HEK293 (cell line): ENCODE data around the gene PALB2.

ENCODE experiments used
- CTCF ChIA-PET: fragments of 350-600 bp; formaldehyde crosslinking; extraction: SDS; loops from one replicate; lab custom pipeline; 2021; ENCODE audit warnings: antibody characterized with exemption; lab: Yijun Ruan, JAX
- POLR2A ChIA-PET: fragments of 300-600 bp; formaldehyde crosslinking; extraction: SDS; loops from one replicate; lab custom pipeline; 2020; ENCODE audit warnings: antibody characterized with exemption, inconsistent platforms; lab: Yijun Ruan, JAX
- H3K27ac ChIP-seq: fragments of 200-500 bp; sonication (Bioruptor generic); 2 replicates; pipeline ENCODE4 v1.5.1; 2014; ENCODE audit warnings: low read depth, low read length, control low read depth, inconsistent platforms; ENCODE audit errors: extremely low read depth
- H3K36me3 ChIP-seq, 2 experiments: fragments of 200-500 bp in 1 of 2; sonication (Bioruptor generic) in 1 of 2; 1 replicate in 1 of 2; 2 replicates in 1 of 2; pipeline ENCODE4 v1.5.1; 2014 to 2017; ENCODE audit warnings: inconsistent platforms in 2 of 2, low read length in 2 of 2; ENCODE audit not compliant: control insufficient read depth in 2 of 2, insufficient read depth in 1 of 2
- H3K4me1 ChIP-seq: fragments of 200-500 bp; sonication (Bioruptor generic); 2 replicates; pipeline ENCODE4 v1.5.1; 2014; ENCODE audit warnings: mild to moderate bottlenecking, low read length, inconsistent platforms; ENCODE audit not compliant: control insufficient read depth, insufficient read depth
- H3K4me3 ChIP-seq: 2 replicates; pipeline ENCODE4 v1.5.1; 2011; ENCODE audit warnings: low read depth, mild to moderate bottlenecking, control low read depth, low read length, moderate library complexity
- H3K9me3 ChIP-seq: fragments of 200-500 bp; sonication (Bioruptor generic); 2 replicates; pipeline ENCODE4 v1.5.1; 2014; ENCODE audit warnings: low read depth, low read length, inconsistent platforms; ENCODE audit not compliant: control insufficient read depth, insufficient read depth
- GLIS1 ChIP-seq: fragments of 450-650 bp; formaldehyde crosslinking; IDR thresholded peaks from 2 replicates; pipeline ENCODE4 v1.5.1; 2016; ENCODE audit warnings: missing biosample characterization, missing genetic modification characterization
- HOXD13 ChIP-seq: sonication (generic); formaldehyde crosslinking; IDR thresholded peaks from 2 replicates; pipeline ENCODE4 v1.8.0; 2022; ENCODE audit warnings: missing genetic modification reagents, borderline replicate concordance
- MEIS1 ChIP-seq: sonication (generic); formaldehyde crosslinking; IDR thresholded peaks from 2 replicates; pipeline ENCODE4 v1.8.1; 2022; ENCODE audit warnings: missing genetic modification reagents, mild to moderate bottlenecking, borderline replicate concordance
- MZF1 ChIP-seq: fragments of 450-650 bp; formaldehyde crosslinking; IDR thresholded peaks from 2 replicates; pipeline ENCODE4 v1.5.1; 2017; ENCODE audit warnings: missing biosample characterization, missing genetic modification characterization, borderline replicate concordance
- PRDM1 ChIP-seq: fragments of 450-650 bp; formaldehyde crosslinking; IDR thresholded peaks from 2 replicates; pipeline ENCODE4; 2016; ENCODE audit warnings: missing biosample characterization, missing genetic modification characterization
- YY2 ChIP-seq: fragments of 450-650 bp; formaldehyde crosslinking; IDR thresholded peaks from 2 replicates; pipeline ENCODE4 v1.5.1; 2016; ENCODE audit warnings: missing biosample characterization, missing genetic modification characterization
- ZBTB17 ChIP-seq: fragments of 450-650 bp; formaldehyde crosslinking; IDR thresholded peaks from 2 replicates; pipeline ENCODE4 v1.5.1; 2016; ENCODE audit warnings: missing biosample characterization, missing genetic modification characterization
- ZFP3 ChIP-seq: fragments of 450-650 bp; formaldehyde crosslinking; IDR thresholded peaks from 2 replicates; pipeline ENCODE4 v1.5.1; 2016; ENCODE audit warnings: low read depth, missing biosample characterization, missing genetic modification characterization
- ZNF140 ChIP-seq: fragments of 450-650 bp; formaldehyde crosslinking; IDR thresholded peaks from 2 replicates; pipeline ENCODE4 v1.5.1; 2016; ENCODE audit warnings: missing biosample characterization, missing genetic modification characterization
- ZNF211 ChIP-seq: fragments of 450-650 bp; formaldehyde crosslinking; IDR thresholded peaks from 2 replicates; pipeline ENCODE4 v1.5.1; 2016; ENCODE audit warnings: low read depth, missing biosample characterization, missing genetic modification characterization
- ZNF311 ChIP-seq: fragments of 450-650 bp; formaldehyde crosslinking; IDR thresholded peaks from 2 replicates; pipeline ENCODE4 v1.5.1; 2017; ENCODE audit warnings: missing biosample characterization, missing genetic modification characterization, borderline replicate concordance
- ZNF341 ChIP-seq: fragments of 450-650 bp; formaldehyde crosslinking; IDR thresholded peaks from 2 replicates; pipeline ENCODE4; 2016; ENCODE audit warnings: low read depth, missing biosample characterization, missing genetic modification characterization
- ZNF350 ChIP-seq: fragments of 450-650 bp; formaldehyde crosslinking; IDR thresholded peaks from 2 replicates; pipeline ENCODE4 v1.5.0; 2017; ENCODE audit warnings: missing biosample characterization, mild to moderate bottlenecking, missing genetic modification characterization
- ZNF37A ChIP-seq: fragments of 450-650 bp; IDR thresholded peaks from 2 replicates; pipeline ENCODE4 v1.5.1; 2018; ENCODE audit warnings: missing biosample characterization, missing genetic modification characterization
- ZNF529 ChIP-seq: fragments of 450-650 bp; formaldehyde crosslinking; IDR thresholded peaks from 2 replicates; pipeline ENCODE4 v1.5.1; 2017; ENCODE audit warnings: missing genetic modification characterization, missing biosample characterization; ENCODE audit not compliant: insufficient replicate concordance
- ZNF549 ChIP-seq: fragments of 450-650 bp; IDR thresholded peaks from 2 replicates; pipeline ENCODE4 v1.5.1; 2018; ENCODE audit warnings: missing biosample characterization, missing genetic modification characterization, mild to moderate bottlenecking, inconsistent platforms, moderate library complexity
- ZNF585B ChIP-seq: fragments of 450-650 bp; formaldehyde crosslinking; IDR thresholded peaks from 2 replicates; pipeline ENCODE4 v1.5.1; 2016; ENCODE audit warnings: missing biosample characterization, missing genetic modification characterization
- ZNF600 ChIP-seq: fragments of 450-650 bp; formaldehyde crosslinking; IDR thresholded peaks from 2 replicates; pipeline ENCODE4 v1.5.1; 2016; ENCODE audit warnings: missing biosample characterization, missing genetic modification characterization
- ZNF623 ChIP-seq: fragments of 450-650 bp; formaldehyde crosslinking; IDR thresholded peaks from 2 replicates; pipeline ENCODE4 v1.5.1; 2016; ENCODE audit warnings: missing biosample characterization, missing genetic modification characterization
- ZNF639 ChIP-seq: fragments of 450-650 bp; formaldehyde crosslinking; IDR thresholded peaks from 2 replicates; pipeline ENCODE4 v1.5.1; 2016; ENCODE audit warnings: missing biosample characterization, missing genetic modification characterization
- ZNF654 ChIP-seq: fragments of 450-650 bp; formaldehyde crosslinking; IDR thresholded peaks from 2 replicates; pipeline ENCODE4 v1.5.1; 2016; ENCODE audit warnings: low read depth, missing biosample characterization, missing genetic modification characterization
- ZNF785 ChIP-seq: fragments of 450-650 bp; formaldehyde crosslinking; IDR thresholded peaks from 2 replicates; pipeline ENCODE4 v1.5.1; 2016; ENCODE audit warnings: missing biosample characterization, missing genetic modification characterization
- TF ChIP-seq, protein P1 (sequence below): fragments of 450-650 bp; IDR thresholded peaks from 2 replicates; pipeline ENCODE4 v1.5.1; 2018; ENCODE audit warnings: missing biosample characterization, missing genetic modification characterization
- TF ChIP-seq, protein P2 (sequence below): fragments of 450-650 bp; formaldehyde crosslinking; IDR thresholded peaks from 2 replicates; pipeline ENCODE4 v1.5.1; 2016; ENCODE audit warnings: missing biosample characterization, missing genetic modification characterization
- TF ChIP-seq, protein P3 (sequence below): fragments of 450-650 bp; formaldehyde crosslinking; optimal IDR thresholded peaks from 2 replicates; pipeline ENCODE3; 2016; ENCODE audit warnings: missing biosample characterization, mild to moderate bottlenecking, missing genetic modification characterization
- TF ChIP-seq, protein P4 (sequence below): fragments of 450-650 bp; formaldehyde crosslinking; IDR thresholded peaks from 2 replicates; pipeline ENCODE4 v1.5.1; 2016; ENCODE audit warnings: missing biosample characterization, missing genetic modification characterization

Gene PALB2

GRCh38 chr16:23597003-23597756 lies 43.9 kb downstream of the PALB2 start (continued):
- TF ChIP-seq PRDM1 (tag by site-specific recombination): peak; percentile 14; the same call in 1 of the 2 replicates
- TF ChIP-seq ZNF549 (tag by site-specific recombination): no peak
- TF ChIP-seq ZNF37A: no peak
- TF ChIP-seq ZNF140: no peak
- TF ChIP-seq, protein P1, sequence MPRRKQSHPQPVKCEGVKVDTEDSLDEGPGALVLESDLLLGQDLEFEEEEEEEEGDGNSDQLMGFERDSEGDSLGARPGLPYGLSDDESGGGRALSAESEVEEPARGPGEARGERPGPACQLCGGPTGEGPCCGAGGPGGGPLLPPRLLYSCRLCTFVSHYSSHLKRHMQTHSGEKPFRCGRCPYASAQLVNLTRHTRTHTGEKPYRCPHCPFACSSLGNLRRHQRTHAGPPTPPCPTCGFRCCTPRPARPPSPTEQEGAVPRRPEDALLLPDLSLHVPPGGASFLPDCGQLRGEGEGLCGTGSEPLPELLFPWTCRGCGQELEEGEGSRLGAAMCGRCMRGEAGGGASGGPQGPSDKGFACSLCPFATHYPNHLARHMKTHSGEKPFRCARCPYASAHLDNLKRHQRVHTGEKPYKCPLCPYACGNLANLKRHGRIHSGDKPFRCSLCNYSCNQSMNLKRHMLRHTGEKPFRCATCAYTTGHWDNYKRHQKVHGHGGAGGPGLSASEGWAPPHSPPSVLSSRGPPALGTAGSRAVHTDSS (tag by site-specific recombination): no peak
- no peak for TF ChIP-seq ZNF623 (tag by site-specific recombination)
- TF ChIP-seq ZBTB17 (tag by site-specific recombination): peak; percentile 66
- TF ChIP-seq ZNF529 (tag by site-specific recombination): no peak
- TF ChIP-seq ZFP3 (tag by site-specific recombination): no peak
- TF ChIP-seq ZNF639: no peak
- TF ChIP-seq HOXD13 (CRISPR knock-in tag): no peak
- no peak for TF ChIP-seq MEIS1 (CRISPR knock-in tag)
- TF ChIP-seq, protein P2, sequence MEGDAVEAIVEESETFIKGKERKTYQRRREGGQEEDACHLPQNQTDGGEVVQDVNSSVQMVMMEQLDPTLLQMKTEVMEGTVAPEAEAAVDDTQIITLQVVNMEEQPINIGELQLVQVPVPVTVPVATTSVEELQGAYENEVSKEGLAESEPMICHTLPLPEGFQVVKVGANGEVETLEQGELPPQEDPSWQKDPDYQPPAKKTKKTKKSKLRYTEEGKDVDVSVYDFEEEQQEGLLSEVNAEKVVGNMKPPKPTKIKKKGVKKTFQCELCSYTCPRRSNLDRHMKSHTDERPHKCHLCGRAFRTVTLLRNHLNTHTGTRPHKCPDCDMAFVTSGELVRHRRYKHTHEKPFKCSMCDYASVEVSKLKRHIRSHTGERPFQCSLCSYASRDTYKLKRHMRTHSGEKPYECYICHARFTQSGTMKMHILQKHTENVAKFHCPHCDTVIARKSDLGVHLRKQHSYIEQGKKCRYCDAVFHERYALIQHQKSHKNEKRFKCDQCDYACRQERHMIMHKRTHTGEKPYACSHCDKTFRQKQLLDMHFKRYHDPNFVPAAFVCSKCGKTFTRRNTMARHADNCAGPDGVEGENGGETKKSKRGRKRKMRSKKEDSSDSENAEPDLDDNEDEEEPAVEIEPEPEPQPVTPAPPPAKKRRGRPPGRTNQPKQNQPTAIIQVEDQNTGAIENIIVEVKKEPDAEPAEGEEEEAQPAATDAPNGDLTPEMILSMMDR (tag by site-specific recombination): peak; percentile 80
- peak; percentile 32; the same call in 1 of the 2 replicates for TF ChIP-seq ZNF654
- no peak for TF ChIP-seq MZF1 (tag by site-specific recombination)
- TF ChIP-seq ZNF311: no peak
- TF ChIP-seq ZNF211 (tag by site-specific recombination): no peak
- TF ChIP-seq ZNF350 (tag by site-specific recombination): no peak
- TF ChIP-seq ZNF585B (tag by site-specific recombination): no peak
- no peak for TF ChIP-seq ZNF785 (tag by site-specific recombination)

- H3K27ac ChIP-seq: peak within 1 kb of the TSS; percentile 54; the same call in 1 of the 2 replicates
- H3K4me1 ChIP-seq: no peaks in the 10 kb centered on the region
- ChIA-PET CTCF (interaction anchor here (0.6 to 1.8 kb wide), 31 partner anchors 8 to 241 kb away, joined by 3 to 8 read pairs (median 4); partner anchors contain the start of genes DCTN5, EARS2, PALB2 and UBFD1), POLR2A (interaction anchor here (0.8 to 1.5 kb wide), 2 partner anchors 45 to 83 kb away, joined by 3 to 5 read pairs; partner anchors contain the start of genes DCTN5, PALB2 and PLK1)
- peaks cover 16 to 33% of the 10 kb centered on the region in 2 experiments; a peak in 2 of 3 replicates for H3K36me3 ChIP-seq
- H3K4me3 ChIP-seq: peak within 1 kb of the TSS; percentile 99
- no peaks in the 10 kb centered on the region for H3K9me3 ChIP-seq
- TF ChIP-seq, protein P3, sequence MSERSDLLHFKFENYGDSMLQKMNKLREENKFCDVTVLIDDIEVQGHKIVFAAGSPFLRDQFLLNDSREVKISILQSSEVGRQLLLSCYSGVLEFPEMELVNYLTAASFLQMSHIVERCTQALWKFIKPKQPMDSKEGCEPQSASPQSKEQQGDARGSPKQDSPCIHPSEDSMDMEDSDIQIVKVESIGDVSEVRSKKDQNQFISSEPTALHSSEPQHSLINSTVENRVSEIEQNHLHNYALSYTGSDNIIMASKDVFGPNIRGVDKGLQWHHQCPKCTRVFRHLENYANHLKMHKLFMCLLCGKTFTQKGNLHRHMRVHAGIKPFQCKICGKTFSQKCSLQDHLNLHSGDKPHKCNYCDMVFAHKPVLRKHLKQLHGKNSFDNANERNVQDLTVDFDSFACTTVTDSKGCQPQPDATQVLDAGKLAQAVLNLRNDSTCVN: peak; percentile 85
- TF ChIP-seq ZNF341 (no peak), ZNF654 (no peak), GLIS1 (tag by site-specific recombination) (no peak), ZNF600 (tag by site-specific recombination) (peak; percentile 94), YY2 (tag by site-specific recombination) (peak; percentile 88)
- TF ChIP-seq, protein P2 (tag by site-specific recombination): peak; percentile 97
- TF ChIP-seq, protein P4, sequence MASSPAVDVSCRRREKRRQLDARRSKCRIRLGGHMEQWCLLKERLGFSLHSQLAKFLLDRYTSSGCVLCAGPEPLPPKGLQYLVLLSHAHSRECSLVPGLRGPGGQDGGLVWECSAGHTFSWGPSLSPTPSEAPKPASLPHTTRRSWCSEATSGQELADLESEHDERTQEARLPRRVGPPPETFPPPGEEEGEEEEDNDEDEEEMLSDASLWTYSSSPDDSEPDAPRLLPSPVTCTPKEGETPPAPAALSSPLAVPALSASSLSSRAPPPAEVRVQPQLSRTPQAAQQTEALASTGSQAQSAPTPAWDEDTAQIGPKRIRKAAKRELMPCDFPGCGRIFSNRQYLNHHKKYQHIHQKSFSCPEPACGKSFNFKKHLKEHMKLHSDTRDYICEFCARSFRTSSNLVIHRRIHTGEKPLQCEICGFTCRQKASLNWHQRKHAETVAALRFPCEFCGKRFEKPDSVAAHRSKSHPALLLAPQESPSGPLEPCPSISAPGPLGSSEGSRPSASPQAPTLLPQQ (tag by site-specific recombination): peak; percentile 62; the same call in 1 of the 2 replicates
Observed at GRCh38 chr16:23595951-23596720, 45.0 kb downstream of the PALB2 start, which contains the start of gene NDUFAB1. TSS of gene NDUFAB1 (minus strand) at chr16:23596316. CDS start at chr16:23596290, 26 bp downstream.
